Left ventricle myocardium inferior (tissue), 1 donor: ENCODE measurements around the gene SLC5A5. TPM values are rescaled to one million over a fixed set of nuclear protein-coding genes. Genes with fewer than 3 reads are reported as not detected.
A peak's percentile ranks its signal among the peaks of the same experiment; 100 is the strongest.

Source experiments
- DNase-seq: peaks from one replicate; pipeline ENCODE4 v3.0.0-alpha.2; 2020
- H3K27ac ChIP-seq: fragments of 200-600 bp; replicated peaks from 2 replicates; pipeline ENCODE4 v1.8.0; 2021
- H3K27me3 ChIP-seq: fragments of 200-600 bp; 2 replicates; pipeline ENCODE4 v1.8.0; 2021; ENCODE audit warnings: low read depth
- H3K36me3 ChIP-seq: fragments of 200-600 bp; 2 replicates; pipeline ENCODE4 v1.8.0; 2021
- H3K4me1 ChIP-seq: fragments of 200-600 bp; 2 replicates; pipeline ENCODE4 v1.8.0; 2021
- H3K4me3 ChIP-seq: fragments of 200-600 bp; 2 replicates; pipeline ENCODE4 v1.8.0; 2021; ENCODE audit warnings: mild to moderate bottlenecking, moderate library complexity
- H3K9me3 ChIP-seq: fragments of 200-600 bp; replicated peaks from 2 replicates; pipeline ENCODE4 v1.8.0; 2021
- intact Hi-C: fragments of 100-400 bp; cut with micrococcal nuclease; formaldehyde crosslinking; loops from one replicate; pipeline ENCODE4 v1.11.0; 2022
- total RNA-seq: library from RNA; stranded (reverse); fragmentation: NEBNext Ultra II Directional; extraction: Animal tissue kit (Norgen Biotek cat#: 25700); gene quantifications from one replicate; pipeline ENCODE4 v1.2.1, GENCODE V29; 2021
- TF ChIP-seq, protein P1 (sequence below): fragments of 200-600 bp; IDR thresholded peaks from 2 replicates; pipeline ENCODE4 v1.8.0; 2021; ENCODE audit warnings: antibody characterized with exemption, mild to moderate bottlenecking, borderline replicate concordance
- donor health status: DM: no; HTN: yes; CAD: no; lungs with severe emphysema.

SLC5A5 gene
- total RNA-seq, 1 donor from 2014 or later: not detected

GRCh38 chr19:17861542-17862402 lies 10.0 kb upstream of the SLC5A5 start:
- Histone ChIP-seq H3K36me3 (peaks cover 46% of the 10 kb centered on the region), H3K9me3 (no peaks in the 10 kb centered on the region), H3K27ac (no peak overlapping the region), H3K4me3 (peak overlapping the region; percentile 88), H3K27me3 (no peaks in the 10 kb centered on the region), H3K4me1 (peaks cover 36% of the 10 kb centered on the region)
- no peak for DNase-seq
- intact Hi-C loops: no loop called here
- TF ChIP-seq, protein P1, sequence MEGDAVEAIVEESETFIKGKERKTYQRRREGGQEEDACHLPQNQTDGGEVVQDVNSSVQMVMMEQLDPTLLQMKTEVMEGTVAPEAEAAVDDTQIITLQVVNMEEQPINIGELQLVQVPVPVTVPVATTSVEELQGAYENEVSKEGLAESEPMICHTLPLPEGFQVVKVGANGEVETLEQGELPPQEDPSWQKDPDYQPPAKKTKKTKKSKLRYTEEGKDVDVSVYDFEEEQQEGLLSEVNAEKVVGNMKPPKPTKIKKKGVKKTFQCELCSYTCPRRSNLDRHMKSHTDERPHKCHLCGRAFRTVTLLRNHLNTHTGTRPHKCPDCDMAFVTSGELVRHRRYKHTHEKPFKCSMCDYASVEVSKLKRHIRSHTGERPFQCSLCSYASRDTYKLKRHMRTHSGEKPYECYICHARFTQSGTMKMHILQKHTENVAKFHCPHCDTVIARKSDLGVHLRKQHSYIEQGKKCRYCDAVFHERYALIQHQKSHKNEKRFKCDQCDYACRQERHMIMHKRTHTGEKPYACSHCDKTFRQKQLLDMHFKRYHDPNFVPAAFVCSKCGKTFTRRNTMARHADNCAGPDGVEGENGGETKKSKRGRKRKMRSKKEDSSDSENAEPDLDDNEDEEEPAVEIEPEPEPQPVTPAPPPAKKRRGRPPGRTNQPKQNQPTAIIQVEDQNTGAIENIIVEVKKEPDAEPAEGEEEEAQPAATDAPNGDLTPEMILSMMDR: no peak

- intact Hi-C loops: no loop called here
- peaks cover 46% of the 10 kb centered on the region for H3K36me3 ChIP-seq
- DNase-seq: no peak
- H3K9me3 ChIP-seq: no peaks in the 10 kb centered on the region
- H3K27me3 ChIP-seq: no peaks in the 10 kb centered on the region
- H3K27ac ChIP-seq: peak overlapping the region; percentile 50
- H3K4me3 ChIP-seq: no peak overlapping the region
- TF ChIP-seq, protein P1: no peak
- H3K4me1 ChIP-seq: peaks cover 36% of the 10 kb centered on the region
Observed at GRCh38 chr19:17862711-17863519, 8.8 kb upstream of the SLC5A5 start.

- Histone ChIP-seq H3K4me3 (no peak overlapping the region), H3K4me1 (peaks cover 36% of the 10 kb centered on the region), H3K9me3 (no peaks in the 10 kb centered on the region), H3K36me3 (peaks cover 46% of the 10 kb centered on the region), H3K27me3 (no peaks in the 10 kb centered on the region), H3K27ac (peak overlapping the region; percentile 50)
- no peak for DNase-seq
- TF ChIP-seq, protein P1: no peak
- intact Hi-C loops: no loop called here
Observed at GRCh38 chr19:17863520-17864182, 8.1 kb upstream of the SLC5A5 start.

DNA sequence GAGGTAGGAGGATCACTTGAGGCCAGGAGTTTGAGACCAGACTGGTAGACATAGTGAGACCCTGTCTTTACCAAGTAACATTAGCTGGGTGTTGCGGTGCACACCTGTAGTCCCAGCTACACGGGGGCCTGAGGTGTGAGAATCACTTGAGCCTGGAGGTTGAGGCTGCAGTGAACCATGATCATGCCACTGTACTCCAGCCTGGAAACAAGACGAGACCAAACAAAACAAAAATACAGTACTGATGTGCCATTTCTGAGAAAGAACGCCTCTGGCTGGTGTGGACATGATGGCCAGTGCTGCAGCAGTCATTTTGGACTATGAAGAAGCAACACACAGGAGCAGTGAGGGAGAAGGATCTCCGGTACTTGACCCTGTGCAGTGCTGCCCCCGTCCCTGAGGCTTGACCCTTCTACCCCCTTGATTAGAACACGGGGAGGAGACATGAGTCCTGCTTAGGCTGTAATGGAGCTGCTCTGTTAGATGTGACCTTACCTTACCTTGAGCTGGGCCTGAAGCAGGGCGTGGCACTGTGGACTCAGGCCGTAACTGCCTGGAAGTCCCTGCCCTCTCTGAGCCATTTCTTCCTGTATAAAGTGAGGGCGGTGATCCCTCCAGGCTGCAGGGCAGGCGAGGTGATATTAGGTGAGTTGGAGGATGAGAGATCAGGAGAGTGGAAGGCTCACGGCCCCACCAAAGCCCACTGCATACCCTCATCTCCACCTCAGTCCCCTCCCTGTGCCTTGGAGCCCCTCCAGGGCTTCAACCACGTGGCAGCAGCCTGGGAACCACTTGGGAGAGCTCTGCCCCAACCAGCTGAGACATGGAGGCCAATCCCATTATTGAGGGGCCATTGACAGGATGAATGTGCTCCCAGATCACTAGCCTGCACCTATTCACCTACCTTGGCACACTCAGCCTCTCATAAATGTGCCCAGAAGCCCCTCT lies 6.1 kb upstream of the SLC5A5 start:
- H3K27me3 ChIP-seq: peaks cover 10% of the 10 kb centered on the region
- intact Hi-C loops: no loop called here
- no peak for DNase-seq
- no peaks in the 10 kb centered on the region for H3K9me3 ChIP-seq
- peaks cover 27% of the 10 kb centered on the region for H3K4me1 ChIP-seq
- TF ChIP-seq, protein P1: no peak
- peaks cover 46% of the 10 kb centered on the region for H3K36me3 ChIP-seq
- no peak overlapping the region for H3K4me3 ChIP-seq
- no peak overlapping the region for H3K27ac ChIP-seq
